Measurements from ENCODE around the gene ERG.

The ERG gene

GRCh38 chr21:38424305-38425019 is 73.8 kb downstream of the ERG start:
- DNase-seq (ENCODE audit: extremely low read depth, low read depth): no peak
- no peak for TF ChIP-seq CTCF (IDR thresholded peaks at IDR 0.05; ENCODE audit: low read depth, low read length)

GRCh38 chr21:38422082-38422481 is 76.2 kb downstream of the ERG start:
- no peak for DNase-seq (ENCODE audit: extremely low read depth, low read depth)
- no peak for TF ChIP-seq CTCF (IDR thresholded peaks at IDR 0.05; ENCODE audit: low read depth, low read length)

GRCh38 chr21:38420140-38420539 is 78.1 kb downstream of the ERG start:
- DNase-seq (ENCODE audit: extremely low read depth, low read depth): no peak
- TF ChIP-seq CTCF (IDR thresholded peaks at IDR 0.05; ENCODE audit: low read depth, low read length): no peak

GRCh38 chr21:38417726-38418125 is 80.6 kb downstream of the ERG start:
- TF ChIP-seq CTCF (IDR thresholded peaks at IDR 0.05; ENCODE audit: low read depth, low read length): no peak
- no peak for DNase-seq (ENCODE audit: extremely low read depth, low read depth)

GRCh38 chr21:38416791-38417190 is 81.5 kb downstream of the ERG start:
- TF ChIP-seq CTCF (IDR thresholded peaks at IDR 0.05; ENCODE audit: low read depth, low read length): no peak
- no peak for DNase-seq (ENCODE audit: extremely low read depth, low read depth)

GRCh38 chr21:38413958-38414548 is 84.2 kb downstream of the ERG start:
- DNase-seq (ENCODE audit: extremely low read depth, low read depth): no peak
- no peak for TF ChIP-seq CTCF (IDR thresholded peaks at IDR 0.05; ENCODE audit: low read depth, low read length)

- TF ChIP-seq CTCF (IDR thresholded peaks at IDR 0.05; ENCODE audit: low read depth, low read length): no peak
These were observed 87.8 kb downstream of the ERG start for GRCh38 chr21:38410466-38410865.

More at GRCh38 chr21:38410466-38410865, 87.8 kb downstream of the ERG start:
- no peak for DNase-seq (ENCODE audit: extremely low read depth, low read depth)

Measured in AG09319 (cell line).